Activated naive CD4-positive, alpha-beta T cell treated with anti-CD3 and anti-CD28 coated beads, Interleukin-2, amount 50 U/mL, for 24 hours (primary cell): ENCODE results near the gene LY6G6F.

Source experiments
- H3K27ac Mint-ChIP-seq: one replicate; pipeline ENCODE4 v1.8.0; 2021; ENCODE audit warnings: mild to moderate bottlenecking, mixed read lengths
- H3K27me3 Mint-ChIP-seq: one replicate; pipeline ENCODE4 v1.8.0; 2021; ENCODE audit warnings: mixed read lengths
- H3K36me3 Mint-ChIP-seq: one replicate; pipeline ENCODE4 v1.8.0; 2021; ENCODE audit warnings: mixed read lengths
- H3K4me1 Mint-ChIP-seq: one replicate; pipeline ENCODE4 v1.8.0; 2021; ENCODE audit warnings: mixed read lengths
- H3K4me3 Mint-ChIP-seq: one replicate; pipeline ENCODE4 v1.8.0; 2021; ENCODE audit warnings: mild to moderate bottlenecking, mixed read lengths
- H3K9me3 Mint-ChIP-seq: one replicate; pipeline ENCODE4 v1.8.0; 2021; ENCODE audit warnings: mixed read lengths

The LY6G6F gene

DNA sequence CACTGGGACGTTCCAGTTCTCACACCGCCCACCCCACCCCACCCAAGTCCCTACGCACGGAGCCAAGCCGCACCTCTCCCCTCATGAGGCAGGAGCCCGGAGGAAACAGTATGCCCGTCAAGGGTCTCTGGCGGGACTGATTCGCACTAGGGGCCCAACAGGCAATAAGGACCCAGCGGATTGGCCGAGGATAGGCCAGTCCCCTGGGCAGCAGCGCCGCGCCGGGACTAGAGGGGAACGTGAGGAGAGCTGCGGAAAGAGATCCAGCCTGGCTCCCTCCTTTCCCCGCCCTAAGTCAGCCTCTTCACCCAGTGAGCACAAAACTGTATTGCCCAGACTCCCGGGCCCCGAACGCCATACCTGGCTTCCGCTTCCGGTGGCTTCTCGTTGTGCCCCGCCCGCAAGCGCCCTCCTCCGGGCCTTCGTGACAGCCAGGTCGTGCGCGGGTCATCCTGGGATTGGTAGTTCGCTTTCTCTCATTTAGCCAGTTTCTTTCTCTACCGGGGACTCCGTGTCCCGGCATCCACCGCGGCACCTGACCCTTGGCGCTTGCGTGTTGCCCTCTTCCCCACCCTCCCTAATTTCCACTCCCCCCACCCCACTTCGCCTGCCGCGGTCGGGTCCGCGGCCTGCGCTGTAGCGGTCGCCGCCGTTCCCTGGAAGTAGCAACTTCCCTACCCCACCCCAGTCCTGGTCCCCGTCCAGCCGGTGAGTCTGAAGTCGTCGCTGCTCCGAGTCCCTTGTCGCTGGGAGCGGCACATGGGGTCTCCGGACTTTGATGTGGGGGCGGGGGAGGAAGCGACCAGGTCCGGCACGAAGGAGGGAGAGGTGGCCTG, 40.9 kb upstream of the LY6G6F start, which contains the start of gene CSNK2B:
Gene CSNK2B, plus strand, starts transcription at position 580 of the 836 bp plus-strand sequence. CDS start 752 bp downstream, outside the sequence.
- Mint-ChIP-seq H3K9me3 (no peaks in the 10 kb centered on the region), H3K4me3 (peak within 1 kb of the TSS; percentile 99), H3K27me3 (no peaks in the 10 kb centered on the region), H3K36me3 (peaks cover 26% of the 10 kb centered on the region), H3K4me1 (peaks cover 65% of the 10 kb centered on the region), H3K27ac (peak within 1 kb of the TSS; percentile 99)

DNA sequence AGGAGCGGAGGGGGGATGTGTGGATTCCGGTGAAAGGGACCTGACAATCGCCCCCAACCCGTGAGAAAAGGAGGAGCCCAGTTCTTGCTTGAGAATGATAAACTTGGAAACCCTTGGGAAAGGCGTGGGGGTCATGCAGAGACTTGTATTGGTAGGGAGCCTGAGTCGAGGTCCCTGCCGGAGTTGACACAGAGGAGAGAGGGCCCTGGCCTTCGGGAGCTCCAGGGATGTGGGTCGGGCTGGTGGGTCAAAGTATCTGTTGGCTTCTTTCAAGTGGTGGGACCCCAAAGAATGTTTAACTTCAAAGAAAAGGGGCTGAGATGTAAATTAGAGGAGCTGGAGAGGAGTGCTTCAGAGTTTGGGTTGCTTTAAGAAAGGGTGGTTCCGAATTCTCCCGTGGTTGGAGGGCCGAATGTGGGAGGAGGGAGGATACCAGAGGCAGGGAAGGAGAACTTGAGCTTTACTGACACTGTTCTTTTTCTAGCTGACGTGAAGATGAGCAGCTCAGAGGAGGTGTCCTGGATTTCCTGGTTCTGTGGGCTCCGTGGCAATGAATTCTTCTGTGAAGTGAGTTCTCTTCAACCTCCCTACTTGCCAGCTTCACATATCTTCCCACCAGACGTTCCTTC, 40.2 kb upstream of the LY6G6F start:
- Mint-ChIP-seq H3K36me3 (peaks cover 26% of the 10 kb centered on the region), H3K4me1 (peaks cover 59% of the 10 kb centered on the region), H3K27me3 (no peaks in the 10 kb centered on the region), H3K9me3 (no peaks in the 10 kb centered on the region), H3K4me3 (peak overlapping the region; percentile 99), H3K27ac (peak overlapping the region; percentile 99)

DNA sequence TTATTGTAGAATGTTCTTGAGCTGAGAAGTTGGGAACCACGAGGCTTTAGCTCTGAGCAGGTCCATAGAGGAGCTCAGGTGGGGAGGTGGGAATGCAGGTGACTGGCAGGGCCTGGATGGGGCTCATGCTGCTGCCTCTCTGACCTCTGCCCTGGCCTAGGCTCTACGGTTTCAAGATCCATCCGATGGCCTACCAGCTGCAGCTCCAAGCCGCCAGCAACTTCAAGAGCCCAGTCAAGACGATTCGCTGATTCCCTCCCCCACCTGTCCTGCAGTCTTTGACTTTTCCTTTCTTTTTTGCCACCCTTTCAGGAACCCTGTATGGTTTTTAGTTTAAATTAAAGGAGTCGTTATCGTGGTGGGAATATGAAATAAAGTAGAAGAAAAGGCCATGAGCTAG, 37.0 kb upstream of the LY6G6F start, which contains the start of gene LY6G5B:
Gene LY6G5B, plus strand, starts transcription at position 301 of the 400 bp plus-strand sequence. CDS start 975 bp downstream, outside the sequence.
- Mint-ChIP-seq H3K4me3 (no peak within 1 kb of the TSS), H3K27ac (no peak within 1 kb of the TSS), H3K9me3 (no peaks in the 10 kb centered on the region), H3K27me3 (no peaks in the 10 kb centered on the region), H3K36me3 (peaks cover 20% of the 10 kb centered on the region), H3K4me1 (peaks cover 35% of the 10 kb centered on the region)

DNA sequence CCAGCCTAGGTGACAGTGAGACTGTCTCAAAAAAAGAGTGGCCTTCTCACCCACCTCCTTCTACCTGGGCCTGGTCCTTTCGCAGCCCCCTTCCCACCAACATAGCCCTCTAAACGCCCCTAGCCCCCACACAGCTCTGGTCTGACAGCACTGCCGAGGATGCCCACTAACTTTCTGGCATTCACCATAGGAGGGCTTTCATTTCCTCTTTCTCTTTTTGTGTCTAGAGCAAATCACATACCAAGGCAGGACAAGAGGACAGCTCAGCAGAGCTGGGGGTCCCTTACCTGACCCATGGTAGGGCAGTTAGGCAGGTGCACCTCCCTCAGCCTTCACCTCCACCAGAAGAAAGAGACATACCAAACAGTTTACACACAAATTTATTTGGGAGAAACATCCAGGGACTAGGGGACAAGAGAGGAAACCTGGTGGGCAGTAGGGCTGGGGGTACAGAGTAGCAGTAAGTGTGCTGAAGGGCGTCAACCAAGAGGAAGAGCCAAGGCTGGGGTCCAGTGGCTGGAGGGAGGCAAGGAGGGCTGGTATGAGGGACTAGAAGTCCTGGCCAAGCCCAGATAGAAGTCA, 30.3 kb upstream of the LY6G6F start:
- H3K27me3 Mint-ChIP-seq = no peaks in the 10 kb centered on the region
- no peak overlapping the region for H3K4me3 Mint-ChIP-seq
- H3K9me3 Mint-ChIP-seq = no peaks in the 10 kb centered on the region
- H3K4me1 Mint-ChIP-seq = peaks cover 18% of the 10 kb centered on the region
- H3K27ac Mint-ChIP-seq = no peak overlapping the region
- H3K36me3 Mint-ChIP-seq = peaks cover 5% of the 10 kb centered on the region

DNA sequence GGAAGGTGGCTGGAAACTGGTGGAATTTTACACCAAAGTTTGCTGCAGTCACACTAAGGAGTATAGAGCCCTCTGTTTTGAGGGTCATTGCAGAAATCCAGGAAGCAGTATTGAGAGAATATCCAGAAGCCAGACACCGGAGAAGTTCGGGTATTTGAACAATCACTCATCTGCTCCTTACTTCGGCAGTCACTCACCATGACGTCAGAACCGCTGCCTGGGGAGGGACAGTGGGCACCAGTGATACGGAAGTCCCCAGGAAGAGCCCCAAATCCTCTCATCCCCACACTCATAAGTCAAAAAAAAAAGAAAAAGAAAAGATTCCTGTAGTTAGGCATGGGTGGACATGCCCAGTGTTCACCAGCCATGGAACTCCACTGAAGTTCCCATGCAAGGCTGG, 29.8 kb upstream of the LY6G6F start:
- no peaks in the 10 kb centered on the region for H3K27me3 Mint-ChIP-seq
- H3K36me3 Mint-ChIP-seq = peaks cover 5% of the 10 kb centered on the region
- no peaks in the 10 kb centered on the region for H3K9me3 Mint-ChIP-seq
- no peak overlapping the region for H3K27ac Mint-ChIP-seq
- no peak overlapping the region for H3K4me3 Mint-ChIP-seq
- peaks cover 23% of the 10 kb centered on the region for H3K4me1 Mint-ChIP-seq

DNA sequence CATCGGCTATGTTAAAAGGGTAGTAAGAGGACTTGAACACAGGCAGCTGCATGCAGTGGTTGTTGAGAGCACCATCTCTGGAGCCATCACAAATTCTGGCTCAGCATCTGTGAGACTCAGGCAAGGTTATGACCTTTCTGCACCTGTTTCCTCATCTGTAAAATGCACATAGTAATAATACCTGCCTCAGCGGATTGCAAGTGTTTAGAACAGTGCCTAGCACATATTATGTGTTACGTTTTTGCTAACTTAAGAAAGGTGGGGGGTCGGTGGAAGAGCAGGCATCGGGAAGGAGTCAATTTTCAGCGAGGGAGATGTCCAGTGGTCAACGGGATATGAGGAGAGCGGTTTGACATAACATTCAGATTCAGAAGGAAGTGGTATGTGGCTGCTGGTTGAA, 28.7 kb upstream of the LY6G6F start:
- Mint-ChIP-seq H3K27ac (no peak overlapping the region), H3K27me3 (no peaks in the 10 kb centered on the region), H3K36me3 (no peaks in the 10 kb centered on the region), H3K4me1 (peaks cover 24% of the 10 kb centered on the region), H3K4me3 (no peak overlapping the region), H3K9me3 (no peaks in the 10 kb centered on the region)

DNA sequence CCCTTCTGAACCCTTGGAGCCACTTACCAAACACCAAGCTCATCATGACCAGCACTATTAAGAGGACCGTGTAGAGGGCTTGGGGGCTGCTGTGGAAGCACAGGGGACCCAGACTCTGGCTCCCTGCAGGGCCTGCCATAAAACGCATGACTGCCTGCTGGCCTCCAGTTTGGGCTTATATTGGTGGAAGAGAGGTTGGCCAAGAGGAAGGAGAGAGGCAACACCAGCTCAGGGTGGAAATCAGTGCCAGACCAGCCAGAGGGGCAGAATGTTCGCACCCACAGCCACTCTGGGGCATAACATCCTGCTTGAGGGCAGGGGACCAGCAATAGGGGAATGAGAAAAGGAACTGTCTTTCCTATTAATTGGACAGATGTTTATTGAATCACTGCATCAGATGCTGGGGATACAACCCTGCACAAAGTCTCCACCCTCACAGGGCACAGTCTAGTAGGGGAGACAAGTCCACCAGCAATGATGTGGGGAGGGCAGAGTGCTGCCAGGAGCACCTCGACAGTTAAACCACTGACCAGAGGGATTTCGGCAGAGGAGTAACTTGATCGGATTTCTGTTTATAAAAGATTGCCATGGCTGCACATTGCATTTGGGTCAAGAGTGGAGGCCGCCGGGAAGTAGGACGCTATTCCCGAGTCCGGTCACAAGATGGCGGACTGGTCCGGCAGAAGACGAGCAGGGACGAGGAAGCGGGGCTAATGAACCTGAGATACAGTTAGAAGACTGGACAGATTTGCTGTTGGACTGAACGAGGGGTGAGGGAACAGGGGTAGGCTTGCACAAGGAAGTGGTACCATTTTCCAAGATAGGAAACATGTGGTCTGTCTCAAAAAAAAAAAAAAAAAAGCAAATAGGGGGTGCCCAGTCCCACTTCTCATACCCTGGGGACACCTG, 26.2 kb upstream of the LY6G6F start, which contains the start of gene LY6G5C:
Gene LY6G5C, minus strand, starts transcription at position 842 of the 909 bp plus-strand sequence. Its CDS starts 694 bp downstream, at position 148.
- Mint-ChIP-seq H3K36me3 (no peaks in the 10 kb centered on the region), H3K27ac (peak within 1 kb of the TSS; percentile 71), H3K27me3 (no peaks in the 10 kb centered on the region), H3K9me3 (no peaks in the 10 kb centered on the region), H3K4me3 (peak within 1 kb of the TSS; percentile 89), H3K4me1 (peaks cover 24% of the 10 kb centered on the region)

DNA sequence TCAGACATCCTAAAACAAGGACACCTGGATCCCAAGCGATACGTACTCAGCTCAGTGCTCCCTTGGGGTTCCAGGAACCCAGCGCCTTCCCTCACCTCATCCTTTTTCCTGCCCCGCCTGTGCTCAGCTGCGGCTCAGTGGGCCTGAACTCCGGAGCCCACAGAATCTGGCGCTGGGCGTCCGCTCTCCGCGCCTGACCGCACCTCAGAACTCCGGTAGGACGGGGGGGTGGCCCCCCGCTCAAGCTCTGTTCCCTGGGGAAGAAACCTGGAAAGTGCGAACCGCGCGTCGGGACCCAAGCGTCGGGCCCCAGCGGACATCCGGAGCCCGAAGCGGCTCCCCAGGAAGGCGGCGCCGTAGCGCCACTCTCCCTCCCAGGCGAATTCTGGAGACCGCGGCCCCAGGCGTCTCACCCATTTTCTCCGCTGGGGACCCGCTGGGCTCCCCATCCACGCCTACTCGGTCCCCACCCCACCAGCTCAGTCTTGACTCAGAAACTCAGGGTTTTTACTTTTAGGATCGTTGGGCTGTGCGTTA, 25.5 kb upstream of the LY6G6F start:
- Mint-ChIP-seq H3K27ac (no peak overlapping the region), H3K36me3 (no peaks in the 10 kb centered on the region), H3K9me3 (no peaks in the 10 kb centered on the region), H3K4me1 (peaks cover 24% of the 10 kb centered on the region), H3K27me3 (no peaks in the 10 kb centered on the region), H3K4me3 (peak overlapping the region; percentile 89)

DNA sequence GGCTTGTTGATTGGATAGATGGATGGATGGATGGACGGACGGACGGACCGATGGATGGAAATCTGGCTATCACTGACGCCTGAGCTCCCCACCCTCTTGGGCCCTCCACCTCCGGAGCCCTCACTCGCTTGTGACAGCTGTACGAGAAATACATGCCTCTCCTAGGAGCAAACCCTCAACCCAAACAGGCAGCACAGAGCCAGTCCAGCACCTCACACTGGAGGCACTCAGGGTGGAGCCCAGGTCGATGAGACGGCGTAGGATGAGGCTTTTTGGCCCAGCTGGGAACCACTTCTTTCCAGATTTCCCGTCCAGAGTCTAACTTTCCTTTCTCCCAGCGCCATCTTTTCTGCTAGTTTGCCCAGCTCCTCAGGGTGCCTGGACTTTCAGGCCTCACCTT, 23.1 kb upstream of the LY6G6F start:
- Mint-ChIP-seq H3K36me3 (peaks cover 2% of the 10 kb centered on the region), H3K4me1 (peaks cover 20% of the 10 kb centered on the region), H3K4me3 (no peak overlapping the region), H3K27me3 (no peaks in the 10 kb centered on the region), H3K9me3 (no peaks in the 10 kb centered on the region), H3K27ac (no peak overlapping the region)

DNA sequence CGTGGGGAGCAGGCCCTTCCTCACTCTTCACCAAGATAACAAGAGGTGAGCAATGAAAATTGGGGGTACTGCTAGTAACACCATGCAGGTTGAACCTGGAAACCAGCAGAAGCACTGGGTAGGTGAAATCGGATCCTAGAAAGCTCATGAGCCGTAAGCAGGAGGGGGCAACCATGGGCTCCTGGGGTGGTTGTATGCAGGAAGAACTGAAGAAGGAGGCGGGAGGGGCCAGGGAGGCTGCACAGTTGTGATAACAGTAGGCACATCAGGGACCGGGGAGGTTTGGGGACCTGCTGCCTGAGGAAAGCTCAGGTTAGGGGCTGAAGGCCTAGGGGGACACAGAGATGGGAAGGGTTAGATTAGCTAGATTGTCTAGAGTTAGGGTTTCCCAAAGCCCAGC, 20.2 kb upstream of the LY6G6F start:
- no peak overlapping the region for H3K4me3 Mint-ChIP-seq
- H3K4me1 Mint-ChIP-seq = peaks cover 5% of the 10 kb centered on the region
- no peak overlapping the region for H3K27ac Mint-ChIP-seq

DNA sequence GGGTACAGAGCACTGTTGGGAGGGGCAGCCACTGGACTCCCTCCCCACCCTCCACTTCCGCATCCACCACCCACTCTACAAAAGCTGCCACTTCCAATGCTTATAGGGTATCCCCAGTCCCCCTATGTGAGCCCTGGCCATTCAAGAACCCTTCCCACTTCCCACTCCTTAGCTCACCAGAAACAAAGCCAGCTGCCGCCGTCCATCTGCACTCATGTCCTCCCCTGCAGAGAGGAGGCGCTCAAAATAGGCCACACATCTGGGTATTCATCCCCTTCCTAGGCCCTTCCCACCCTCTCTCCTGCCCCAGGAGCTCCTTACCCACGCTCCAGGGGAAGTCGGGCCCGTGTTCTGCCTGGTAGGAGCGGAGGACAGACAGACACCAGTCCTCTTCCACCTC, 19.3 kb upstream of the LY6G6F start:
- no peaks in the 10 kb centered on the region for H3K9me3 Mint-ChIP-seq
- no peak overlapping the region for H3K27ac Mint-ChIP-seq
- peaks cover 3% of the 10 kb centered on the region for H3K36me3 Mint-ChIP-seq
- H3K4me1 Mint-ChIP-seq = no peaks in the 10 kb centered on the region
- no peak overlapping the region for H3K4me3 Mint-ChIP-seq
- no peaks in the 10 kb centered on the region for H3K27me3 Mint-ChIP-seq

More for the DNA sequence above, 20.2 kb upstream of the LY6G6F start:
- Mint-ChIP-seq H3K36me3 (peaks cover 3% of the 10 kb centered on the region), H3K27me3 (no peaks in the 10 kb centered on the region), H3K9me3 (no peaks in the 10 kb centered on the region)

DNA sequence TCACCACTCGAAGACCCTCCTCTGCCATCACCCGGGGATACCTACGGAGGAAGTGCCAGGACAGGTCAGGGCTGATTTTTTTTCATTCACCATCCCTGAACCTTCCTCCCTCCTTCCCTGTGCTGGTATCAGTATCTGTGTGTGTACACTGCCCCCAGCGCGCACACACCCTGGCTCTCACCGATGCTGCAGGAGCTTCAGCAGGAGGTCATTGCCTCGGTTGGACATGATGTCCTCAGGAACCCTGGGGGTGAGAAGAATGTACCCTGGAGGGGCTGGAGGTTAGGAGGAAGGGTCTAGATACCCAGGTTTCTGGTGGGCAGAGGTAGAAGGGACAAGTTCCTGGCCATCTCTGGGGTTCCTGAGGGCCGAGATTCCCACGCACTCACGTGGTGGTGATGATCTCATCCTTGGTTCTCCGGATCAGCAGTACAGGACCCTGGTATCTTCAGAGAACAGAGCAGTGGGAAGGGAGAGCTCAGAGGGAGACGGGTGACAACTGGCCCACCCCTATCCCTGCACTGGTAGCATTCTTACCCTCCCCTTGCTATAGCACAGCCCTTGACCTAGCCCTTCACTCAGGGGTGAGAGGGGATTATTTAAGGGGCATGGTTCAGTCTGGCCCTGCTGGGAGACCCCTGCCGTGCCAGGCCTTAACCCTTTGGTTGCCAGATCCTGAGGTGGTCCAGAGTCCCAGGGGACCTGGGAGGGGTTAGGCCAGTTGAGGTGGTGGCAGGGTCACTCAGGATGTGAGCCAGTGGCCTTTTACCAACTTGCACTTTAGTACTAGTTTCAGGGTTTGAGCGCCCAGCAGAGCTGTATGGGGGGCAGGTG, 18.6 kb upstream of the LY6G6F start:
- Mint-ChIP-seq H3K36me3 (peaks cover 4% of the 10 kb centered on the region), H3K27me3 (no peaks in the 10 kb centered on the region), H3K27ac (no peak overlapping the region)

DNA sequence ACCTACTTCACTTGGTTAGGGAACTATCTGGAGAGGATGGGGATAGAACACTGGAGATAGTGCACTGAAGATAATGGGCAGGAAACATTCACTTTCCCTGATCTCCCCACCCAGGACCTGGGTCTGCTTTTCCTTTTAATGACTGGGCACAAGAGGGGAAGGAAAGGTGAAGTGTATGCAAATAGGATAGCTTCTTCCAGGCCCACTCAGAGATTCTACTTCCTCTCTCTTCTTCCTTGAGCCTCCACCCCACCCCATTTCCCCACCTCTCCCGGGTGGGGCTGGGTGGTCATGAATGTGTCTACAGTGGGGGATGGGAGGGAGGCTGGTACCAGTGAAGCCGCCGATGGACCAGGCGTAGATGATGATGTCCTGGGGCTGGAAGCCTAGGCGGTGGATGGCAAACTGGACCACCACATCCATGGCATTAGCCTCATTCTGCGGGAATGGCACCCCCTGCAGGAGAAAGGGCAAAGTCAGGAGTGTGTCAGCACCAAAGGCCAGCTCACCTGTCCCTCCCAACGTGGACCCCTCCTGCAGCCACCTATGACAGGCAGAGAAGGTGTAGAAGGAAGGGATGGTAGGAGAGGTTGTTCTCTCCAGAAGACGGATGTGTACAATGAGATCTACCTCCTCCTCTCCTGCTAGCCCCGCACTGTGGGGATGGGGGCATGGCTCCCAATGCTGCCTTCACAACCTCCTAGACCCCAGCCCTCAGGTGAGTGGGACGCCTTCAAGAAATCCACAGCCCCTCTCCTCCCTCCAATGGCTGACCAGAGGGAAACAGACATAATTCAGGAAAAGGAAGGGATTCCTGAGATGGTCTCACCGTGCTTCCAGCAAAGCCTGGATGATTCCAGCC, 17.2 kb upstream of the LY6G6F start:
- no peak overlapping the region for H3K4me3 Mint-ChIP-seq
- H3K27ac Mint-ChIP-seq = no peak overlapping the region
- H3K36me3 Mint-ChIP-seq = peaks cover 4% of the 10 kb centered on the region
- no peaks in the 10 kb centered on the region for H3K4me1 Mint-ChIP-seq
- H3K27me3 Mint-ChIP-seq = no peaks in the 10 kb centered on the region
- no peaks in the 10 kb centered on the region for H3K9me3 Mint-ChIP-seq

More for the DNA sequence above, 18.6 kb upstream of the LY6G6F start:
- Mint-ChIP-seq H3K4me3 (no peak overlapping the region), H3K9me3 (no peaks in the 10 kb centered on the region), H3K4me1 (no peaks in the 10 kb centered on the region)
